ENCODE measurements around the gene CRKL. TPM values are rescaled to one million over a fixed set of nuclear protein-coding genes. Genes with fewer than 3 reads are reported as not detected.

Gene CRKL
- total RNA-seq, 4 donors from 2014 or later: 38.5 to 47.8 (median 42.1) TPM

- TF ChIP-seq CTCF (IDR thresholded peaks at IDR 0.05) (no peak), POLR2A (IDR thresholded peaks at IDR 0.05) (no peak)
- Histone ChIP-seq H3K27ac (no peak overlapping the region), H3K9me3 (no peaks in the 10 kb centered on the region), H3K36me3 (no peaks in the 10 kb centered on the region), H3K27me3 (no peaks in the 10 kb centered on the region), H3K4me1 (peaks cover 8 to 27% of the 10 kb centered on the region in 2 donors), H3K4me3 (replicated peaks in 1 of 3) (no peak overlapping the region)
- 94 to 95% methylated on average over 4 of the region's 4 CpGs for WGBS, 2 donors
- no peak for DNase-seq
- intact Hi-C loops (cut with DNase I): no loop called here
Observed at GRCh38 chr22:20960609-20961008, 43.4 kb downstream of the CRKL start.

GRCh38 chr22:20962491-20962945 lies 45.3 kb downstream of the CRKL start:
- intact Hi-C loops (cut with DNase I): no loop called here
- H3K36me3 ChIP-seq: no peaks in the 10 kb centered on the region
- no peak overlapping the region for H3K4me3 ChIP-seq (replicated peaks in 1 of 3)
- peaks cover 4 to 17% of the 10 kb centered on the region in 2 donors for H3K4me1 ChIP-seq
- no peak overlapping the region for H3K27ac ChIP-seq
- no peak for DNase-seq
- TF ChIP-seq CTCF (IDR thresholded peaks at IDR 0.05) (no peak), POLR2A (IDR thresholded peaks at IDR 0.05) (no peak)
- no peaks in the 10 kb centered on the region for H3K9me3 ChIP-seq
- 96 to 97% methylated on average over 6 of the region's 6 CpGs for WGBS, 2 donors
- no peaks in the 10 kb centered on the region for H3K27me3 ChIP-seq

GRCh38 chr22:20963201-20964052 lies 46.2 kb downstream of the CRKL start:
- Histone ChIP-seq H3K27me3 (no peaks in the 10 kb centered on the region), H3K4me1 (peaks cover 4 to 9% of the 10 kb centered on the region in 2 donors), H3K36me3 (no peaks in the 10 kb centered on the region), H3K27ac (no peak overlapping the region), H3K9me3 (no peaks in the 10 kb centered on the region), H3K4me3 (replicated peaks in 1 of 3) (no peak overlapping the region)
- intact Hi-C loops (cut with DNase I): no loop called here
- 85 to 88% methylated on average over 5 to 6 of the region's 7 CpGs for WGBS, 2 donors
- TF ChIP-seq CTCF (IDR thresholded peaks at IDR 0.05): no peak
- no peak for TF ChIP-seq POLR2A (IDR thresholded peaks at IDR 0.05)
- DNase-seq: no peak

- H3K4me3 ChIP-seq (replicated peaks in 1 of 3): peak overlapping the region in 1 of 3 donors; percentile 32
- intact Hi-C loops (cut with DNase I): no loop called here
Observed at GRCh38 chr22:20964090-20964798, 47.0 kb downstream of the CRKL start.

More at GRCh38 chr22:20964090-20964798, 47.0 kb downstream of the CRKL start:
- no peak for DNase-seq
- Histone ChIP-seq H3K27ac (no peak overlapping the region), H3K36me3 (no peaks in the 10 kb centered on the region), H3K27me3 (no peaks in the 10 kb centered on the region), H3K4me1 (peaks cover 4 to 9% of the 10 kb centered on the region in 2 donors), H3K9me3 (no peaks in the 10 kb centered on the region)
- TF ChIP-seq POLR2A (IDR thresholded peaks at IDR 0.05) (no peak), CTCF (IDR thresholded peaks at IDR 0.05) (no peak)
- WGBS, 2 donors: 64 to 70% methylated on average over 6 of the region's 6 CpGs
